Panc1 (cell line): ENCODE data around the gene PTGIS.

ENCODE experiments used
- CTCF ChIP-seq: fragments of 450-650 bp; IDR thresholded peaks from 2 replicates; pipeline ENCODE4 v1.5.1; 2017; ENCODE audit warnings: mild to moderate bottlenecking
- POLR2AphosphoS5 ChIP-seq: IDR thresholded peaks from 2 replicates; pipeline ENCODE4 v1.6.1; 2012; ENCODE audit warnings: mild to moderate bottlenecking, low read depth, low read length, moderate library complexity

GRCh38 chr20:49561256-49561655 is 6.7 kb downstream of the PTGIS start:
- TF ChIP-seq POLR2AphosphoS5 (no peak), CTCF (no peak)
